ENCODE data around the gene LPCAT1.

Gene LPCAT1

GRCh38 chr5:1445313-1445688 lies 78.5 kb downstream of the LPCAT1 start, which contains the start of gene SLC6A3:
Gene SLC6A3 (minus strand): TSS chr5:1445440. CDS start chr5:1443197, 2,243 bp downstream.
- TF ChIP-seq, protein P1, sequence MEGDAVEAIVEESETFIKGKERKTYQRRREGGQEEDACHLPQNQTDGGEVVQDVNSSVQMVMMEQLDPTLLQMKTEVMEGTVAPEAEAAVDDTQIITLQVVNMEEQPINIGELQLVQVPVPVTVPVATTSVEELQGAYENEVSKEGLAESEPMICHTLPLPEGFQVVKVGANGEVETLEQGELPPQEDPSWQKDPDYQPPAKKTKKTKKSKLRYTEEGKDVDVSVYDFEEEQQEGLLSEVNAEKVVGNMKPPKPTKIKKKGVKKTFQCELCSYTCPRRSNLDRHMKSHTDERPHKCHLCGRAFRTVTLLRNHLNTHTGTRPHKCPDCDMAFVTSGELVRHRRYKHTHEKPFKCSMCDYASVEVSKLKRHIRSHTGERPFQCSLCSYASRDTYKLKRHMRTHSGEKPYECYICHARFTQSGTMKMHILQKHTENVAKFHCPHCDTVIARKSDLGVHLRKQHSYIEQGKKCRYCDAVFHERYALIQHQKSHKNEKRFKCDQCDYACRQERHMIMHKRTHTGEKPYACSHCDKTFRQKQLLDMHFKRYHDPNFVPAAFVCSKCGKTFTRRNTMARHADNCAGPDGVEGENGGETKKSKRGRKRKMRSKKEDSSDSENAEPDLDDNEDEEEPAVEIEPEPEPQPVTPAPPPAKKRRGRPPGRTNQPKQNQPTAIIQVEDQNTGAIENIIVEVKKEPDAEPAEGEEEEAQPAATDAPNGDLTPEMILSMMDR (conservative IDR thresholded peaks at IDR 0.05; ENCODE audit: low read depth, low read length) = no peak
- no peaks in the 10 kb centered on the region for H3K4me1 ChIP-seq (ENCODE audit: low read depth, poor library complexity, severe bottlenecking)
- no peaks in the 10 kb centered on the region for H4K20me1 ChIP-seq (ENCODE audit: insufficient read depth)
- H3K36me3 ChIP-seq (ENCODE audit: insufficient read depth) = no peaks in the 10 kb centered on the region
- H2AFZ ChIP-seq (ENCODE audit: low read depth) = no peak within 1 kb of the TSS
- H3K9ac ChIP-seq = no peak within 1 kb of the TSS
- peaks cover 4% of the 10 kb centered on the region; the same call in 1 of the 2 replicates for H3K27me3 ChIP-seq (ENCODE audit: insufficient read depth, low read depth)
- no peaks in the 10 kb centered on the region for H3K79me2 ChIP-seq (ENCODE audit: insufficient read depth, low read depth)
- no peak within 1 kb of the TSS for H3K4me3 ChIP-seq (IDR thresholded peaks at IDR 0.05; ENCODE audit: insufficient read depth, low read depth, low read length)
- no peak within 1 kb of the TSS for H3K4me2 ChIP-seq
- no peak within 1 kb of the TSS for H3K27ac ChIP-seq

GRCh38 chr5:1444361-1445189 lies 79.2 kb downstream of the LPCAT1 start:
- Histone ChIP-seq H3K79me2 (ENCODE audit: insufficient read depth, low read depth) (no peaks in the 10 kb centered on the region), H3K36me3 (ENCODE audit: insufficient read depth) (no peaks in the 10 kb centered on the region), H3K4me1 (ENCODE audit: low read depth, poor library complexity, severe bottlenecking) (no peaks in the 10 kb centered on the region), H2AFZ (ENCODE audit: low read depth) (no peak overlapping the region), H3K9ac (no peak overlapping the region), H3K4me3 (IDR thresholded peaks at IDR 0.05; ENCODE audit: insufficient read depth, low read depth, low read length) (no peak overlapping the region), H3K27ac (no peak overlapping the region), H3K4me2 (no peak overlapping the region), H4K20me1 (ENCODE audit: insufficient read depth) (no peaks in the 10 kb centered on the region), H3K27me3 (ENCODE audit: insufficient read depth, low read depth) (peaks cover 11% of the 10 kb centered on the region; the same call in 1 of the 2 replicates)
- TF ChIP-seq, protein P1 (conservative IDR thresholded peaks at IDR 0.05; ENCODE audit: low read depth, low read length) = no peak

DNA sequence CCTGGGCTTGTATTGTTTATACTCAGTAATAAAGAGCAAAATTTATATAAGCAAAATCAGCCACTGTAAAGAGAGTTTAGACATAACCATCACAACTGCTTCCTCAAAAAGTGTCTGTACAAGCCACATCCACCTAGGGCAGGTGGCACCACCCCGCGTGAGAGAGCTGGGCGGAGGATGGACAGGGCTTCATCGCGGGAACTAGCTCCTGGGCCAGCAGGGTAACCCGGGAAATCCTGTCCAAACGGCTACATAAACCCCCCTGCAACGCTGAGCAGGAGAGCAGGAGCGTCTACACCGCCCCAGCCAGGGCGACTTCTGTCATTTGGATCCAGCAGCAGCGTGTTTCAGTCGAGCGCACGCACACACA lies 79.8 kb downstream of the LPCAT1 start:
- Histone ChIP-seq H3K27me3 (ENCODE audit: insufficient read depth, low read depth) (peaks cover 14% of the 10 kb centered on the region), H3K79me2 (ENCODE audit: insufficient read depth, low read depth) (no peaks in the 10 kb centered on the region), H3K4me1 (ENCODE audit: low read depth, poor library complexity, severe bottlenecking) (no peaks in the 10 kb centered on the region), H3K27ac (no peak overlapping the region), H3K36me3 (ENCODE audit: insufficient read depth) (no peaks in the 10 kb centered on the region), H3K4me3 (IDR thresholded peaks at IDR 0.05; ENCODE audit: insufficient read depth, low read depth, low read length) (no peak overlapping the region), H3K9ac (no peak overlapping the region), H4K20me1 (ENCODE audit: insufficient read depth) (no peaks in the 10 kb centered on the region), H3K4me2 (no peak overlapping the region), H2AFZ (ENCODE audit: low read depth) (no peak overlapping the region)
- TF ChIP-seq, protein P1 (conservative IDR thresholded peaks at IDR 0.05; ENCODE audit: low read depth, low read length) = no peak

- Histone ChIP-seq H3K9ac (no peak overlapping the region), H3K4me2 (no peak overlapping the region), H3K4me3 (IDR thresholded peaks at IDR 0.05; ENCODE audit: insufficient read depth, low read depth, low read length) (no peak overlapping the region), H3K27me3 (ENCODE audit: insufficient read depth, low read depth) (peaks cover 22% of the 10 kb centered on the region), H3K4me1 (ENCODE audit: low read depth, poor library complexity, severe bottlenecking) (no peaks in the 10 kb centered on the region), H3K27ac (no peak overlapping the region), H3K36me3 (ENCODE audit: insufficient read depth) (no peaks in the 10 kb centered on the region), H3K79me2 (ENCODE audit: insufficient read depth, low read depth) (no peaks in the 10 kb centered on the region), H2AFZ (ENCODE audit: low read depth) (no peak overlapping the region), H4K20me1 (ENCODE audit: insufficient read depth) (no peaks in the 10 kb centered on the region)
- TF ChIP-seq, protein P1 (conservative IDR thresholded peaks at IDR 0.05; ENCODE audit: low read depth, low read length) = no peak
These were observed 80.6 kb downstream of the LPCAT1 start for GRCh38 chr5:1443171-1443570.

All from KMS-11 (cell line).